Stimulated activated CD4-positive, alpha-beta T cell treated with anti-CD3 and anti-CD28 coated beads, Interleukin-4, amount 100 ng/mL, for 24 hours (primary cell): ENCODE results near the gene CDHR3.

Experiments
- DNase-seq: peaks from one replicate; pipeline ENCODE4 v3.0.0-alpha.2; 2020

CDHR3 gene

DNA sequence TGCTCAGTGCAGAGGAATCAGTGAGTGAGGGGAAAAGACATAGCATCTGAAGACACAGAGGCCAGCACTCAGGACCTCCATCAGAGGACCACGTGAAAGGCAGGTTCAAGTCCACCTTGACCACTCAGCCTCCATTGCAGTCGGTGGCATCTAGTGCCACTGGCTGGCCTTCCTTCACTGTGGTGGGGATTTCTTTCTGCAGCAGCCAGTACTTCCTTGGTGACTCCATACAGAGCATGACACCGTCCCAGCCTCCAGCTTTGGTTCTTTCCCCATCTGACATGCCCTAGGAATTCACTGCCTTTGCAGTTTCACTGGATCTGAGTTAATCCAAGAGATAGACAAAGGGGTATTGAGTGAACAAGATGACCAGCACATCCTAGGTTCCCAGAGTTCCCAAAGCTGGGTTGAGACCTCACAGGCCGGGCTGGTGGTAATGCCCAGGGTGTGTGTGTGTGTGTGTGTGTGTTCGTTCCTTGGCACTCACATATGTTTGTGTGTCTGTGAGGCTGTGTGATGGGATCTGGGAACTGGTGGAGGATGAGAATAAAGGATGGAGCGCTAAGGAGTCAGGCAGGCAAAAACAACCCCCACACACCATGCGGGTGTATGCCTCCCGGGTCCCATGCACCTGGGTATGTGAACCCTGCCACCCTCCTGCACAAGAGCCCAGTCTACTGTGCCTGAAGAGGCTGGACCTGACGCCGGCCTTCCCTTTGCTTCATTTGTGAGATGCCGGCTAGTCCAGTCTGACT is 91.3 kb downstream of the CDHR3 start:
- DNase-seq: no peak

- no peak for DNase-seq
These were observed 92.0 kb downstream of the CDHR3 start for GRCh38 chr7:106054971-106055532.

GRCh38 chr7:106056513-106057203 is 93.6 kb downstream of the CDHR3 start:
- peak; percentile 73 for DNase-seq

GRCh38 chr7:106057204-106057961 is 94.3 kb downstream of the CDHR3 start:
- no peak for DNase-seq

- DNase-seq: no peak
These were observed 95.2 kb downstream of the CDHR3 start for GRCh38 chr7:106057962-106058927.

DNA sequence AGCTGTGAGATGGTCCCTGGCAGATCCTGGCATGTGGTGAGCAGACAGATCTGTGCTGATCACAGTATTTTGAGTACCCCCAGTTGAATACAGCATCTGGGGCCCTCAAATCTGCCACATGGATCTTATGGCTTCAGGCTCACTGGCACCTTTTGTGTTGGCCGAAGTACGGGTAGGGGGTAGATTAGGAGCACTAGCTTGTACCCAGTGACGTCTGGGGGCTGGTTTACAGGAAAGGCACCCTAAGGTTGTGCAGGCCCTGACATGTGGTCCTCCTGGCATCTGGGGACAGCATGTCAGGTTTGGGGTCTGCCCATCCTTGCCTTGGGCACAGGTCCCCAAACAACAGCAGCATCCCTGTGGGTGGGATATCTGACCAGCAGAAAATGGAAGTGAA is 95.9 kb downstream of the CDHR3 start:
- no peak for DNase-seq

DNA sequence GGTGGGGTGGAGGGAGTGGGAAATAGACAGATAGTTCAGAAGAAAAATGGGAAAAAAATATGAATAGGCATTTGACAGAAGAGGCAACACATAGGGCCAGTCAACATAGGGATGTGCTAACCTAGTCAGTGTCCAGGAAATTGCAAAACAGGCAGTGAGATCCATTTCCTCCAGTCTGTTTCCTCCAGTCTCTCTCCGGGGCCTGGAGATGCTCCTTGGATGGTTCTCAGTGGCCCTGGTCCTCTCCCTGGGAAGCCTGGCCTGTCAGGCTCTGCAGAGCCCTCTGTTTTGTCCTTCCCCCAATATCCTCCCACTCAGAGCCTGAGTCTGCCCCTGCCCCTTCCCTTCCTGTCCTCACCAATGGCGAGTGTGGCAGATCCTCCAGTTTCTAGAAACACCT is 96.5 kb downstream of the CDHR3 start:
- no peak for DNase-seq

GRCh38 chr7:106060394-106060920 is 97.4 kb downstream of the CDHR3 start:
- no peak for DNase-seq

DNA sequence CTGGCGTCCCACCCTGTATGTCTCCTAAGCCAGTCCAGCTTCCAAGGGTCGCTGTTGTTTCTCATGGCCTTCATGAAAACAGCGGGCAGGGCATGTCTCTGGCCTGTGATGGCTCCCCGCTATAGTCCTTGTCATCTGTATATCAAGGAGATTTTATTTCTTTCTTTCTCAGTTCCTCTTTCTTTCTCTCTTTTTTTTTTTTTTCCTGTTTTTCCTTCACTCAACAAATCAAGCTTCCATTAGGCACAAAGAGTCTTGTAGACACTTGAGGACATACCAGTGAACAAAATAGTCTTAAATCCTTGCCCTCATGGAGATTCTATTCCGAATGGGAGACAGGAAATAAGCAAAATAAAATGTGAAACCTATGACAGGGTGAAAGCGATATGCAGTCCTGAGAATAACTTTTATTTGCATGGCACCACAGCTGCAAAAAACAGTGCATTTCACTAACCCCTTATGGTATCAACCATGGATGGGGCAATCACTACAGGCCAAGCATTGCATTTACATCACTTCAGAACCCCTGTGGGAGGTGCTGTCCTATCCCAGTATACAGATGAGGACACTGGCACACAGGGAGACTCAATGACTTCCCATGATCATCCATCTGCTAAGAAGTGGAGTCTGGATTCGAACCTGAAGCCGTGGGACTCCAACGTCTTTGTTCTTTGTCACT is 98.4 kb downstream of the CDHR3 start:
- no peak for DNase-seq

GRCh38 chr7:106062006-106062405 is 98.9 kb downstream of the CDHR3 start:
- no peak for DNase-seq

GRCh38 chr7:106062521-106062931 is 99.5 kb downstream of the CDHR3 start:
- no peak for DNase-seq

GRCh38 chr7:106063024-106063423 is 100.0 kb downstream of the CDHR3 start:
- DNase-seq: no peak

- no peak for DNase-seq
These were observed 100.6 kb downstream of the CDHR3 start for GRCh38 chr7:106063692-106064091.

GRCh38 chr7:106064316-106064715 is 101.3 kb downstream of the CDHR3 start:
- no peak for DNase-seq

GRCh38 chr7:106064771-106065574 is 101.9 kb downstream of the CDHR3 start:
- DNase-seq: no peak

DNA sequence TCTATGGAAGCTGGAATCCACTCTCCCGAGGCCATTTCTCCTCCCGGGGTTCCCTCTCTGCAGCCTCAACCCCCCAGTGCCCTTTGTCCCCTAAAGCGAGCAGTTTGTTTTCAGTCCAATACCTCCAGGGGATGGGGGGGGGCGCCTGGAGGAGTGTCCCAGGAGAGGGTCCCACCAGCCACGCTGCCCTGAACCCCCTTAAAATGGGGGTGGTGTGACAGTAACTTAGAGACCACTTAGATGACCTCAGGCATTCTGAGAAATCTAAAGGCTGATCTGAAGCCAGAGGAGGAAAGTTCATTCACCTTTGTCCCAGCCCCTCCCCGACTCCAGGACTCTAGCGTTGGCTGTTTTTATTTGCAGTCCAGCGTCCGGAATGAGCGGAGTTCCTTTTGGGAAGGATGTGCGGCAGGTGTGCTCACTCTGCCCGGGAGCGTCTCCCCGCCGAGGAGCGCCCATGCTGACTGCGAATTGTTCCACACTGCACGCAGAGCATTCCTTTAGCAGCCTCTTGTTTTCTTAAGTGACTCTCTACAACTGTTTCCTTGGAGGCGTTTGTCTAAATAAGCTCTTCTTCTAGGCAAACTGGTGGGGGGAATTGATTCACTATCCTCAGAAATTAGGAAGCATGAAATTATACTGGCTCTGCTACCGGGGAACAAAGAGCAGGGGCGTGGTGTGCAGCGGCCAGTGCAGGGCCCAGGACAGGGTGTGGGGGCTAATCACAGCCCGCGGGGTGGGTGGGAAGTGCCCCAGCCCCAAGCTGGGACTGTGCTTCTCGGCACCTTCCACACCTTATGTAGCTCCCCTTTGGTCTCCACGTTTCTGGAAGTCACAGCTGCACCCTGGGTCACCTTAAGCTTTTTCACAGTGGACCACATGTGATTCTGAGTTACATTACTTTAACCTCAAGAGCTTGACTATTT is 102.8 kb downstream of the CDHR3 start:
- DNase-seq: no peak

DNA sequence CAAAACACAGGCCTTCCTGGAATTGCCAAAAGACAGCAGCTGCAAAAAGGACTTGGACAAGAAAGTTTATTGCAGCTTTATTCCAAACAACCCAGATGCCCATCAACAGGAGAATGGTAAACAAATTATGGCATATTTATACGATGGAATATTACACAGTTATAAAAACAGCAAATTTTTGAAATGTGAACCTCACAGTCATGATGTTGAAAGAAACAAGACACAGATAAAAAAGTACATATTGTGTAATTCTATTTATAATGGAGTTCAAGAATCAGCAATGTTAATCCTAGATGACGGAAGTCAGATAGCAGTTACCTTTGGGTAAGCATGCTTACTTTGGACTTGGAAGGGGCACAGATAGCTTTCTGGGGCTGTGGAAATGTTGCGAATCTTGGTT is 104.6 kb downstream of the CDHR3 start:
- no peak for DNase-seq

DNA sequence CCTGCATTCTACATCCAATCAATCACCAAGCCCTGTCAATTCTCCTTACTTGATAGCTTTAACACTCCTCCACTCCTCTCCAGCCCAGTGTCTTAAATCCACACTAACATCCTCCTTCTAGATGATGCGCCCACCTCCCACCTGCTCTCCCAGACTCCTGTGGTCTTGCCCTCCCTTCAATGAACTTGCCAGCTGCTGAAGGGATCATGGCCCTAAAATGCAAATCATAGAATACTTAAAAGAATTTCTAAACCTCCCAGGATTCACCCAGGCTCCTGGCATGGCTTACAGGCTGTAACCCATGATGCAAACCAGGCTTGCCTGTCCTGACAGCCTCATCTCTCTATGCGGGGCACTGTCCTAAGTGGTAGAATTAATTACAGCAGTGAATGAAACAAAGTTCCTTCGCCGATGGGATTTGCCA is 105.5 kb downstream of the CDHR3 start:
- DNase-seq: no peak

DNA sequence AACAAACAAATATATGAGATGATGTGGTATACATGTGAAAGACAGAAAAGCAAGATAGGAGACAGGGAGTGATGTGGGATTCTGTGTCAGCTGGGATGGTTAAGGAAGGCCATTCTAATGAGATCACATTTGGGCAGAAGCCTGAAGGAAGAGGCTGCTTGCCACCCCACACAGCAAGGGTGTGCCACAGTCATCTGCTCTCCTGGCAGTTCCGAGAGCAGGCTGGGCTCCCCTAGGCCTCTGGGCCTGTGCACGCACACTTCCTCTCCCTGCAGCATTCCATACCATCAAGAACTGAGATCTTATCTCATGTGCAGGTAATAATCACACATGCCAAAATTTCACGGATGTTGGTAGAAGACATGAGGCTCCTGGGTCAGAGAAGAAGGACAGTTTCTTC is 105.9 kb downstream of the CDHR3 start:
- DNase-seq: no peak
